Adrenal gland (tissue), 12 donors: ENCODE data around the gene DOK7. TPM values are rescaled to one million over a fixed set of nuclear protein-coding genes. Genes with fewer than 3 reads are reported as not detected.
"Not testable (repeated sequence)": the region's sequence is repeated elsewhere in the genome, so short reads cannot be mapped to it uniquely, and the experiment has no call there.

Experiments used
- DNase-seq, 7 donors: peaks; one replicate each; pipeline ENCODE4 v3.0.0-alpha.2; 2019 to 2020
- H3K27ac ChIP-seq, 5 donors: fragments of 200-600 bp; sonication (generic) in 4 of 5; 1 replicate in 3 of 5; 2 replicates in 2 of 5; pipeline versions ENCODE4 v1.5.1 to v1.8.0; 2016 to 2020; ENCODE audit warnings: mild to moderate bottlenecking in 1 of 5
- H3K27me3 ChIP-seq: fragments of 200-600 bp; 2 replicates; pipeline ENCODE4 v1.8.0; 2021
- H3K36me3 ChIP-seq, 2 donors: fragments of 200-600 bp; replicated peaks in 1 of 2; 1 replicate in 1 of 2; 2 replicates in 1 of 2; pipeline versions ENCODE4 v1.5.1 to v1.8.0; 2018 to 2022
- H3K4me1 ChIP-seq, 2 donors: fragments of 200-600 bp; replicated peaks in 1 of 2; 1 replicate in 1 of 2; 2 replicates in 1 of 2; pipeline versions ENCODE4 v1.5.1 to v1.8.0; 2018 to 2021
- H3K4me3 ChIP-seq, 4 donors: fragments of 200-600 bp; sonication (generic) in 3 of 4; one replicate each; pipeline ENCODE4 v1.5.1; 2016 to 2018
- H3K9me3 ChIP-seq, 3 donors: fragments of 200-600 bp; sonication (generic) in 1 of 3; replicated peaks in 1 of 3; 1 replicate in 2 of 3; 2 replicates in 1 of 3; pipeline versions ENCODE4 v1.5.1 to v1.8.0; 2016 to 2021
- CTCF ChIP-seq, 6 experiments: fragments of 450-650 bp in 4 of 6; fragments of 200-600 bp in 2 of 6; sonication (generic) in 1 of 6; IDR thresholded peaks; 1 replicate in 5 of 6; 2 replicates in 1 of 6; pipeline versions ENCODE4 v1.5.1 to v1.8.0; 2016 to 2021; ENCODE audit warnings: antibody characterized with exemption in 6 of 6, mild to moderate bottlenecking in 2 of 6, moderate library complexity in 1 of 6
- POLR2A ChIP-seq, 2 donors: fragments of 450-650 bp; IDR thresholded peaks; one replicate each; pipeline ENCODE4 v1.6.1; 2017; ENCODE audit warnings: antibody characterized with exemption in 2 of 2, mild to moderate bottlenecking in 2 of 2, moderate library complexity in 1 of 2
- WGBS, 4 donors: extraction: QIAGEN DNeasy Blood & Tissue Kit in 2 of 4; methylation state at CpG; one replicate each; pipeline versions ENCODE4 v1.1.5 to v1.1.7; 2013 to 2017; 5-methylcytosine and 5-hydroxymethylcytosine counted together
- intact Hi-C, 2 donors: fragments of 100-400 bp; cut with DNase I; formaldehyde crosslinking; loops; one replicate each; pipeline versions ENCODE4 v1.14.1 to v1.15.0; 2022 to 2023
- polyA plus RNA-seq, 3 donors: library from polyadenylated mRNA; stranded (reverse); fragments of 200-250 nt in 2 of 3; fragments of 350-450 nt in 1 of 3; fragmentation: Illumina TruSeq in 1 of 3; extraction: RNeasy Lipid Tissue Mini Kit (QIAGEN cat#74804) in 1 of 3; gene quantifications; one replicate each; pipeline ENCODE4 v1.2.3, GENCODE V29; 2013 to 2014
- total RNA-seq, 9 donors: library from RNA; depleted of rRNA in 4 of 9; stranded (reverse); fragments of >200 nt in 4 of 9; fragments of 120-200 nt in 1 of 9; fragmentation: NEBNext Ultra II Directional in 1 of 9; extraction: Animal tissue kit (Norgen Biotek cat#: 25700) in 1 of 9; gene quantifications; one replicate each; pipeline versions ENCODE4 v1.1.0 to v1.2.4, GENCODE V29; 2013 to 2023
- donor health status: healthy with polysubstance abuse.
- donor health status: Bipolar disorder and iron deficiency.
- donor health status: DM: yes; HTN: yes; CAD: no.
- donor health status: DM: no; HTN: no; CAD: no.
- donor health status: DM: no; HTN: no; CAD: no.
- donor health status: DM: yes; HTN: yes; CAD: no.

Gene DOK7
- total and polyA plus RNA-seq, 12 donors, result 0.18 to 4.2 (median 1.1) TPM; not detected in 1

- Histone ChIP-seq H3K27ac (peak overlapping the region in 1 of 5 donors; percentile 56), H3K9me3 (no peaks in the 10 kb centered on the region), H3K4me3 (peak overlapping the region in 2 of 4 donors; percentile 26 to 75), H3K4me1 (peaks cover 15 to 32% of the 10 kb centered on the region in 2 donors), H3K36me3 (peaks cover 0 to 14% of the 10 kb centered on the region in 2 donors), H3K27me3 (no peaks in the 10 kb centered on the region)
- TF ChIP-seq CTCF (IDR thresholded peaks at IDR 0.05) (no peak), POLR2A (IDR thresholded peaks at IDR 0.05) (no peak)
- whole genome bisulfite sequencing, 4 donors, result 16 to 52% (median 31%) methylated on average over 8 to 42 of the region's 42 CpGs
- DNase-seq, result peak in 1 of 7 donors; percentile 23
- intact Hi-C loops, result no loop called here
Observed at GRCh38 chr4:3532751-3533422, 69.8 kb downstream of the DOK7 start.

- 91 to 95% (median 94%) methylated on average over 7 of the region's 7 CpGs for WGBS, 4 donors
- Histone ChIP-seq H3K4me1 (peaks cover 15 to 32% of the 10 kb centered on the region in 2 donors), H3K4me3 (no peak overlapping the region), H3K9me3 (no peaks in the 10 kb centered on the region), H3K27me3 (no peaks in the 10 kb centered on the region), H3K27ac (no peak overlapping the region), H3K36me3 (peaks cover 0 to 9% of the 10 kb centered on the region in 2 donors)
- DNase-seq, result no peak
- TF ChIP-seq CTCF (IDR thresholded peaks at IDR 0.05) (no peak), POLR2A (IDR thresholded peaks at IDR 0.05) (no peak)
- intact Hi-C loops, result no loop called here
Observed at GRCh38 chr4:3533423-3533820, 70.3 kb downstream of the DOK7 start.

- 75 to 86% (median 80%) methylated on average over 9 to 10 of the region's 10 CpGs for WGBS, 4 donors
- H3K9me3 ChIP-seq, DNase-seq, intact Hi-C loops, H3K27me3 ChIP-seq, H3K27ac ChIP-seq, H3K4me3 ChIP-seq, H3K36me3 ChIP-seq: not testable (repeated sequence)
- peaks cover 8 to 14% of the 10 kb centered on the region in 2 donors for H3K4me1 ChIP-seq
Observed at GRCh38 chr4:3535812-3536211, 72.7 kb downstream of the DOK7 start.

GRCh38 chr4:3538906-3539305 is 75.8 kb downstream of the DOK7 start:
- H3K4me3 ChIP-seq, DNase-seq, H3K36me3 ChIP-seq, H3K4me1 ChIP-seq, H3K9me3 ChIP-seq, H3K27ac ChIP-seq, intact Hi-C loops, H3K27me3 ChIP-seq: not testable (repeated sequence)
- 87 to 100% (median 94%) methylated on average over 1 to 22 of the region's 23 CpGs; no CpG with 5 or more reads in 1 of the 4 donors for WGBS, 4 donors

GRCh38 chr4:3543415-3543814 is 80.3 kb downstream of the DOK7 start:
- intact Hi-C loops, H3K4me1 ChIP-seq, H3K36me3 ChIP-seq, H3K27me3 ChIP-seq, H3K9me3 ChIP-seq, H3K27ac ChIP-seq, H3K4me3 ChIP-seq, DNase-seq: not testable (repeated sequence)
- 58 to 80% (median 78%) methylated on average over 6 to 8 of the region's 8 CpGs for WGBS, 4 donors

Other genes starting within 250 kb of the DOK7 start
- 1 to 10 TPM in 1 of 9 donors, under 1 TPM in 7, not detected in 1; 0.28 to 3.0 (median 0.43) TPM for gene MSANTD1, start 214.1 kb upstream of the DOK7 start, total RNA-seq
- 1 to 10 TPM in 1 of 3 donors, under 1 TPM in 2; 0.05 to 1.1 (median 0.24) TPM for gene MSANTD1, start 214.1 kb upstream of the DOK7 start, polyA plus RNA-seq
- gene RGS12, start 170.3 kb upstream of the DOK7 start, total RNA-seq, result 10 to 100 TPM; 15.5 to 35.2 (median 18.6) TPM
- 10 to 100 TPM in 2 of 3 donors, 1 to 10 TPM in 1; 8.2 to 73.9 (median 33.8) TPM for gene RGS12, start 170.3 kb upstream of the DOK7 start, polyA plus RNA-seq
- under 1 TPM in 5 of 9 donors, not detected in 4; 0.12 to 0.83 (median 0.22) TPM for gene HGFAC, start 21.3 kb upstream of the DOK7 start, total RNA-seq
- under 1 TPM in 2 of 3 donors, not detected in 1; 0.64 to 0.84 TPM for gene HGFAC, start 21.3 kb upstream of the DOK7 start, polyA plus RNA-seq
- gene LRPAP1, start 69.1 kb downstream of the DOK7 start, total RNA-seq, result 100 to 1,000 TPM; 169 to 309 (median 193) TPM
- 10 to 100 TPM; 32.9 to 79.6 (median 40.4) TPM for gene LRPAP1, start 69.1 kb downstream of the DOK7 start, polyA plus RNA-seq